MG63 (cell line): ENCODE measurements around the gene SAMD10. TPM values are rescaled to one million over a fixed set of nuclear protein-coding genes. Genes with fewer than 3 reads are reported as not detected.

Experiments
- DNase-seq: peaks from one replicate; pipeline ENCODE4 v3.0.0-alpha.2; 2020
- H3K27me3 ChIP-seq: fragments of 250-450 bp; sonication (Bioruptor Pico); 2 replicates; pipeline ENCODE4 v1.5.1; 2020; ENCODE audit warnings: mild to moderate bottlenecking, moderate library complexity
- H3K36me3 ChIP-seq: fragments of 250-450 bp; sonication (Bioruptor Pico); 2 replicates; pipeline ENCODE4 v1.5.1; 2020; ENCODE audit warnings: mild to moderate bottlenecking, moderate library complexity
- H3K4me3 ChIP-seq: fragments of 250-450 bp; sonication (Bioruptor Pico); 2 replicates; pipeline ENCODE4 v1.5.1; 2020; ENCODE audit warnings: mild to moderate bottlenecking, moderate library complexity
- H3K9me3 ChIP-seq: fragments of 250-450 bp; sonication (Bioruptor Pico); 2 replicates; pipeline ENCODE4 v1.5.1; 2020; ENCODE audit warnings: mild to moderate bottlenecking, moderate library complexity
- total RNA-seq: library from RNA; depleted of rRNA; stranded (reverse); fragments of >200 nt; shearing (Covaris generic); gene quantifications from 2 replicates; pipeline ENCODE4 v1.2.3, GENCODE V29; 2014; ENCODE audit warnings: low replicate concordance

SAMD10 gene
- total RNA-seq, 1 experiment from 2014 or later: 0.07 TPM

- no peaks in the 10 kb centered on the region for H3K27me3 ChIP-seq
- peaks cover 40% of the 10 kb centered on the region for H3K36me3 ChIP-seq
- peaks cover 3% of the 10 kb centered on the region; the same call in 1 of the 2 replicates for H3K9me3 ChIP-seq
- H3K4me3 ChIP-seq: no peak overlapping the region
- DNase-seq: no peak
Observed at GRCh38 chr20:63952769-63953168, 26.7 kb downstream of the SAMD10 start.

GRCh38 chr20:63952210-63952535, 27.3 kb downstream of the SAMD10 start:
- Histone ChIP-seq H3K36me3 (peaks cover 45% of the 10 kb centered on the region), H3K27me3 (no peaks in the 10 kb centered on the region), H3K4me3 (no peak overlapping the region)

GRCh38 chr20:63951398-63952209, 27.8 kb downstream of the SAMD10 start:
- DNase-seq: no peak
- H3K36me3 ChIP-seq: peaks cover 45% of the 10 kb centered on the region
- H3K27me3 ChIP-seq: no peaks in the 10 kb centered on the region
- no peak overlapping the region for H3K4me3 ChIP-seq
- peaks cover 3% of the 10 kb centered on the region; the same call in 1 of the 2 replicates for H3K9me3 ChIP-seq

More at GRCh38 chr20:63952210-63952535, 27.3 kb downstream of the SAMD10 start:
- H3K9me3 ChIP-seq: peaks cover 3% of the 10 kb centered on the region; the same call in 1 of the 2 replicates
- DNase-seq: no peak

DNA sequence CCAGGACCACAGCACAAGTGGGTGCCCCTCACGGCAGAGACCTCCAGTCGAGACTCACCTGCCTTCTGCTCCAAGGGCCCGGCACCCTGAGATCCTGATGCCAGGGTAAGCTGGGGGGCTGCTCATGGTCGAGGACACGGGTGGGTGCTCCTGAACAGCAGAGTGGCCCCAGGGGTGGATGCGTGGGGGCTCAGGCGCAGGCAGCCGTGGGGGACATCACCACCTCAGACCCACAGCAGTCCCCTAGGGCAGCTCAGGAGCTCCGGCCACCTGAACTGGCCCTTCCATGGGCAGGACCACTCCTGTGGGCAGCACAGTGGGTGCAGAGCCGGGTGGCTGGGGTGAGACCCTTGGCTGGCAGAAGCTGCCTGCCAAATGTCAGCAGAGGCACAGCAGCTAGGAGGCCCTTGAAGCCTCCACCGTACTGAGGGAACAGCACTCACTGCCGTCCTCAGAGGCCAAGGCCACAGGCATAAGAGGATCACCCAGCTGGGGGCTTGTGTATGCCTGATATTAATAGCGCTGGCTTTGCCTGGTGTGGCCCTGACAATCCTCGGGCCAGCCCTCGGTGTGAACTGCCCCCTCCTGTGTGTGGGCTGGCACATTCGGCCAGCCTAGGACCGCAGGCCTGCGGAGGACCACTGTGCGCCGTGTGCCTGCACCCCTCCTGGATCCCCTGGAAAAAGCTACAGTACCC, 28.6 kb downstream of the SAMD10 start:
- no peak overlapping the region for H3K4me3 ChIP-seq
- H3K9me3 ChIP-seq: peaks cover 3% of the 10 kb centered on the region; the same call in 1 of the 2 replicates
- no peaks in the 10 kb centered on the region for H3K27me3 ChIP-seq
- peaks cover 46% of the 10 kb centered on the region for H3K36me3 ChIP-seq
- DNase-seq: no peak

DNA sequence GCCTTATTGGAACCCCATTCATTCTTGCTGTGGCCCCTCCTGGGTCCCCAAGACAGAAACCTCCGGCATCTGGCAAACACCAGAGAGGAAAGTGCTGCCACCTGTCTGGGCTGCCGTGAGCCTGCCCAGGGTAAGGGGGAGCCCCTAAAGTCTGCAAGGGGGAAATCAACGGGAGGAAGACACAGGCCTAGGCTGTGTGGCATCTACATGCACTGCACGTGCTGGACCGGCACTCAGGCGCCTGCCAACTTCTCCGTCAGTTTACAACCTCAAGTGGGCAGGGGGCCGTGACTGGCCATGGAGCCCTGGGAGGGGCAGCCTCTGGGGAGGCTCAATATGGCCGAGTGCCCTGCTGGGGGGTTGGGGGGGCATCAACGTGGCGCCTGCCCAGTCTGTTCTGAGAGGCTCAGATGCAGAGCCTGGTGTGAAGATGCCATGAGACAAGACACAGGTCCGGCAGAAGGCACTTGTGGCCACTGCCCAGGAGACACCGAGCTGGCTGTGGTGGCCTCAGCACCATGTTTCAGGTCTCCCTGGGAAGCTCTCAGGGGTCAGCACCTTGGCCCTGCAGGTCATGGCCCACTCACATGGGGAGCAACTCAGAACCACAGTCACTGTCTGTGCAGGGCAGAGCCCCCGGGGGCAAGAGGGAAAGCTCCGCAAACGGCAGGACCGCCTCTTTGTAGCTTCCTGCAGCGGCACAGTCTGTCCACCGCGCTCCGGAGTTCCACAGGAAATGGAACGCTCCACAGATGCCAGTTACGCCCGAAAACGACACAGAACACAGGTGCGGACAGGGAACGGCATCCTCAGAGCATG, 31.6 kb downstream of the SAMD10 start:
- DNase-seq: no peak
- H3K27me3 ChIP-seq: no peaks in the 10 kb centered on the region
- H3K36me3 ChIP-seq: peaks cover 60% of the 10 kb centered on the region
- H3K9me3 ChIP-seq: peaks cover 3% of the 10 kb centered on the region; the same call in 1 of the 2 replicates
- H3K4me3 ChIP-seq: no peak overlapping the region

DNA sequence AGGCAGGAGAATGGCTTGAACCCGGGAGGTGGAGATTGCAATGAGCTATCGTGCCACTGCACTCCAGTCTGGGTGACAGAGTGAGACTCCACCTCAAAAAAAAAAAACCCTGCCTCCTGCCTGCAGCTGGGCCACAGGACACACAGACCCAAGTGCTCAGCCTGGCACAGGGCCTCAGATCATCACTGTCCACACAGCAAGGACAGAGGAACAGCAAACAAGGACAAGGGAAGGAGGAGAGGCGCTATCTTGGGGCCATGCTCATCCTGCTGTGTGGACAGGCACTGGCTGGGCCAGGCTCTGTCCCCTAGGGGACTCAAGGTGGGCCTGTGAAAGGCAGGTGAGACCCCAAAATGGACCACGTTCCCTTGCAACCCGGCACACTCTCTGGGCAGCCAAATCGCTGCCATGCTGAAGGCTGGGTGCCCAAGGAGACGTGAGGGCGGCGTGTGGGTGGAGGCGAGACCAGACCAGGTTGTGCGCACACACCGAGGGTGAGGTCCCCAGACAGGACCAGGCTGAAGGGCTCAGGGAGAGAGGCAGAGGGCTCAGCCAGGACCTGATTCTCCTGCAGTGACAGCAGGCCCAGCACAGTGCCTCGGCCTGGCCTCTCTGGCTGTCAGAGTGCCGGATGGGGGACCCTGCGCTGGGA, 32.3 kb downstream of the SAMD10 start:
- no peak overlapping the region for H3K4me3 ChIP-seq

GRCh38 chr20:63945921-63946920, 33.2 kb downstream of the SAMD10 start:
- peaks cover 60% of the 10 kb centered on the region for H3K36me3 ChIP-seq
- peaks cover 3% of the 10 kb centered on the region; the same call in 1 of the 2 replicates for H3K9me3 ChIP-seq
- no peaks in the 10 kb centered on the region for H3K27me3 ChIP-seq
- H3K4me3 ChIP-seq: no peak overlapping the region
- DNase-seq: no peak

More for the DNA sequence above, 32.3 kb downstream of the SAMD10 start:
- peaks cover 58% of the 10 kb centered on the region for H3K36me3 ChIP-seq
- no peaks in the 10 kb centered on the region for H3K27me3 ChIP-seq
- H3K9me3 ChIP-seq: peaks cover 3% of the 10 kb centered on the region; the same call in 1 of the 2 replicates
- no peak for DNase-seq

DNA sequence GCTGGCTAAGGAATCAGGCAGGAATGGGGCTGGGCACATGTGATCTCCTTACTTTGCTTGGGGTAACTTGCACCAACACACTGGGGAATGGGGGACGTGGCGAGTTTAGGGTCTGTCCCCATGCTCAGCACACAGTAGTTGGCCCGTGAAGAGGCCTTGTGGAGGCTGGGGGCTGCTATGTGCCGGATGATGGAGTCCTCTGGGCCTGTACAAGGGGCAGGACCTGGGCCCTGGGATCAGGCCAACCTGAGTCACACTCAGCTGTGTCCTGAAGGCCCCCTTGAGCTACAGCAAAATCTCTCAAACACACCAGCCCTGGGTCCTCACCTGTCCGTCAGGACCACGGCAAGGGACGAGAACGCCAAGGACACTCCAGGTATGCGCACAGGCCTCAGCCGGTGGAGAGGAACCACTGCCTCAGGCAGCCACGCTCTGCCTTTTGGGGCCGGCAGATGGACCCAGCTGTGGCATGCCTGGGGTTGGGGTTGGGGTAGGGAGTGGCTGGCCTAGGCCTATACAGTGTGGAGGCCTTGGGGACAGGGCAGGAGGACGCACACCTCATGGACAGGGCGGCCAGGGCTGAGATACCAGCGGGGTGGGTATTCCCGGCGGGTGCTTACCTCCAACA, 34.3 kb downstream of the SAMD10 start:
- Histone ChIP-seq H3K27me3 (no peaks in the 10 kb centered on the region), H3K9me3 (peaks cover 3% of the 10 kb centered on the region; the same call in 1 of the 2 replicates), H3K4me3 (no peak overlapping the region), H3K36me3 (peaks cover 67% of the 10 kb centered on the region)
- DNase-seq: no peak

DNA sequence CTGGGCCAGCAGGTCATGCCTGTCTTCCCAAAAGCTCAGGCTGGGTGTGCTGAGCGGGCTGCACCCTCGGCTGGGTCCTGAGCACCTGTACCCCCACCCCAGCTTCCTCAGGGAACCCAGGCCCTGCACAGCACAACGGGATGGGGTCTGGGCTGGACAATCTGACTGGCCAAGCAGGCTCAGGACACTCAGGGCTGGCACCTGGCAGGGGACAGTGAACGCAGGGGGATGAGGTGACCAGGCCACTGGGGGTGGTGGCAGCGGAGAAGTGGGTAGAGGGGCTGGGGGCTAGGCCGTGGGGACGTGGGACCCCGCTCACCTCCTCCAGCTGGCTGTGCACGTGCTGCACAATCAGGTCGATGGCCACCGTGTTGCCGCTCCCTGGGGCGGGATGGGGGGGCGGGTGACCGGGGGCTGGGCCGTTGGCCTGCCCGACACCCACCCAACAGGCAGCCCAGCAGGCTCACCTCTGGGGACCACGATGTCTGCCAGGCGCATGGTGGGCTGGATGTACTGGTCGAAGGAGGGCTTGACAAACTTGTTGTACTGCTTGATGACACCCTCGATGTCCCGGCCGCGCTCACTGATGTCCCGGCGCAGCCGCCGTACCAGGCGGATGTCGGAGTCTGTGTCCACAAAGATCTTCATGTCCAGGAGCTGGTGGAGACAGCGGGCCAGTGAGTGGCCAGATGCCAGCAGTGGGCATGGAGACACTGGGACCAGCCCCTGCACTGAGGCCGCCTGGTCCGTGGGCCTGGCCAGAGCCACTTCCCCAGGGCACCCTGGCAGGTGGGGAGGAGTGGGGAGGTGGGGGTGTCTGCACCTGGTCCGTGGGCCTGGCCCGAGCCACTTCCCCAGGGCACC, 35.1 kb downstream of the SAMD10 start:
- no peak overlapping the region for H3K4me3 ChIP-seq
- DNase-seq: no peak
- H3K27me3 ChIP-seq: no peaks in the 10 kb centered on the region
- H3K36me3 ChIP-seq: peaks cover 72% of the 10 kb centered on the region
- peaks cover 3% of the 10 kb centered on the region; the same call in 1 of the 2 replicates for H3K9me3 ChIP-seq

DNA sequence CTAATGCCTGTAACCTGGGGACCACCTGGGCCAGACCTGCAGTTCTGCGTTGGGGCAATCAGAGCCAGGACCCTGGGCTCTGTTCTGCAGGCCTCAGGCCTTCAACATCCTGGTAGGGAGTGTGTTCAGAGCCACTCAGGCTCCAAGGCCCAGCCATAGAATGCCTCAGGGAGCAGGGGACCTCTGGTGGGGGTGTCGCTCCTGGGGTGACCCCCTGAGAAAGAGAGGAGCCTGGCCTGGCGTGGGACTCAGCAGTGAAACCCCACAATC, 35.7 kb downstream of the SAMD10 start:
- peaks cover 71% of the 10 kb centered on the region for H3K36me3 ChIP-seq
- no peaks in the 10 kb centered on the region for H3K27me3 ChIP-seq
- peaks cover 3% of the 10 kb centered on the region; the same call in 1 of the 2 replicates for H3K9me3 ChIP-seq
- DNase-seq: no peak
- H3K4me3 ChIP-seq: no peak overlapping the region

DNA sequence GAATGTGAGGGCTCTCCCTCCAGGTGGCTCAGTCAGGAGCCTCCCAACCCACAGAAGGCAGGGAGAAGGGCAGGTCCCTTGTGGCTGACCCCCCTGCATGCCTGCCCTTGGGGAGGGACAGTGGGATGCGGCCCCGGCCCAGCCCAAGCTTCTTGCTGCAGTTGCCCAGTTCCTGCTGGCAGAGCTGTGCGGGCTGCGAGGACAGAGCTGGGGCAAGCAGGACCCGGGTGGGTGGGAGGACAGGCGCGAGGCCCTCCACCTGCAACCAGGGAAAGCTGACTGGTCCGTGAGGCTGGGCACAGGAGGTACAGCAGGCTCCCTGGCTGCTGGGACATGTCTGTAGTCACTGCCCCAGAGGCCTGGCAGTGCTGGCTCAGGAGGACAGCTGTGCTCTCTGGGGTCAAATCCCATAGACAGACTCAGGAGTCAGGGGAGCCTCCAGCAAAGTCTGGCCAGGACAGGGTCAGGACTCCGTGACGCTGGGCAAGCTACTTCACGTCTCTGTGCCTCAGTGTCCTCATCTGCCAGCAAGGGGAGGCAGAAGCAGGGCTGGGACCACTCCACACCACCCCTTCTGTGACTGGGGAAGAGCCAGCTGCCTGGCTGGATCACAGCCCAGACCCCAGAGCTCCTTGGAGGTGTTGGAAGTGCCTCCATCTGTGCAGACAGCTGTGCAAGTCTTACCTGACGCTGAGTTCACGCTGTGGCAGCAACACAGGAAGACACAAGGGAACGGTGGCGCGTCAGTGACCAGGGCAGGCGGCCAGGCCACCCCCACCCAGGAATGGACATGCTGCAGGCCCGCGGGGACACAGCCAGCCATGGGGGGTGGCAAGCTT, 36.3 kb downstream of the SAMD10 start:
- Histone ChIP-seq H3K4me3 (no peak overlapping the region), H3K9me3 (peaks cover 2% of the 10 kb centered on the region; the same call in 1 of the 2 replicates), H3K27me3 (no peaks in the 10 kb centered on the region), H3K36me3 (peaks cover 74% of the 10 kb centered on the region)
- DNase-seq: no peak

DNA sequence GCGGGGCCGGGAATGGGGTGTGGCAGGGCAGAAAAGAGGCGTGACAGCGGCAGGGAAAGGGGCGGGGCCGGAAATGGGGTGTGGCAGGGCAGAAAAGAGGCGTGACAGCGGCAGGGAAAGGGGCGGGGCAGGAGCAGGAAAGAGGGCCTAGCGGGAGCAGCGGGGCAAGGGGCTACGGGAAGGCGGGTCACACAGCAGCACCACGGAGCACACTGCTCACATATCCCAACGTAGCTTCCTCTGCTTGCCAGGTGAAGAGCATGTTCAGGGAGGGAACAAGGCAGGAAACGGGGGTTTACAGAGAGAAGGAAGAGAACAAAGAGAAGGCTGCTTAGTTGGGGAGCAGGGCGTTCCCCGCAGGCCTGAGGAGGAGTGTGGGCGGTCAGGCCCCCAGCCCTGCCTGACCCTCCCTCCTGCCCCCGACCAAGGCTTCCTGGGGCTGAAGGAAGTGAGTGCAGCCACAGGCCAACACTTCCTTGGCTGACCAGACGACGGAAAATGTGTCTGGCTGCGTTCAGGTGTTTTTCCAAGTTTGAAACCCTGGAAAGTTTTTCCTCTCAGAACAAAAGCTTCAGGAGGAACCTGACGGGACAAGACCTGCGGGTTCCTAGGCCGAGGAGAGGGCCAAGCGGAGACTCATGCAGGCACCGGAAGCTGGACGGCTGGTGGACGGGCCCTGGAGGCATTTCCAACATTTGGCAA, 37.0 kb downstream of the SAMD10 start:
- no peak for DNase-seq

More for the DNA sequence above, 37.0 kb downstream of the SAMD10 start:
- Histone ChIP-seq H3K27me3 (no peaks in the 10 kb centered on the region), H3K36me3 (peaks cover 68% of the 10 kb centered on the region), H3K9me3 (no peaks in the 10 kb centered on the region), H3K4me3 (no peak overlapping the region)
